KOPT-K1 (cell line): ENCODE results near the gene HIBADH.

ENCODE experiments used
- H3K27ac ChIP-seq: fragments of 200-600 bp; sonication (generic); 2 replicates; pipeline ENCODE4 v1.5.1; 2016; ENCODE audit warnings: antibody characterized with exemption, mild to moderate bottlenecking, low read depth, low read length; ENCODE audit not compliant: poor library complexity, severe bottlenecking
- H3K36me3 ChIP-seq: fragments of 200-600 bp; sonication (generic); 2 replicates; pipeline ENCODE4 v1.5.1; 2017; ENCODE audit warnings: antibody characterized with exemption, mild to moderate bottlenecking, low read length, moderate library complexity; ENCODE audit not compliant: insufficient read depth
- H3K9me3 ChIP-seq: fragments of 200-600 bp; sonication (generic); 2 replicates; pipeline ENCODE4 v1.5.1; 2017; ENCODE audit warnings: antibody characterized with exemption, low read length, mild to moderate bottlenecking; ENCODE audit not compliant: insufficient read depth, poor library complexity, severe bottlenecking

HIBADH gene

DNA sequence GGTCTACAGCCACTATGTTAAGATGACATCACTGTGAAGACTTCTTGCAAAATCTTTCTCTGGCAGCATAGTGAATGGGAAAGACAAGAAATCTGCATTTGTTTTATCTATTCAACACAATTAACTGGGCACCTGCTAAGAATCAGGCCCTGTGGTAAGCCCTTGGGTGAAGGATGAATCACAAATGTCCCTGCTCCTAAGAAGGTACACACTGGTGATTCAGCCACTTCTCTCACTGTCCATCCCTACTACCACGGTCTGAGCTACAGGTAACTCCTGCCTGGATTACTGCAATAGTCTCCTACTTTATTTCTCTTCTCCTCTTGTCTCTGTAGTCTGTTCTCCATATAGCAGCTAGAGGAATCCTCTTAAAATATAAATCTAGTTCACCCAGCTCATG lies 116.1 kb downstream of the HIBADH start:
- Histone ChIP-seq H3K36me3 (peaks cover 2% of the 10 kb centered on the region; the same call in 1 of the 2 replicates), H3K27ac (no peak overlapping the region)

GRCh38 chr7:27535795-27536194 lies 126.9 kb downstream of the HIBADH start:
- peaks cover 16% of the 10 kb centered on the region; the same call in 1 of the 2 replicates for H3K36me3 ChIP-seq
- no peak overlapping the region for H3K27ac ChIP-seq
- H3K9me3 ChIP-seq, result no peaks in the 10 kb centered on the region

More for the DNA sequence above, 116.1 kb downstream of the HIBADH start:
- H3K9me3 ChIP-seq, result peaks cover 2% of the 10 kb centered on the region

DNA sequence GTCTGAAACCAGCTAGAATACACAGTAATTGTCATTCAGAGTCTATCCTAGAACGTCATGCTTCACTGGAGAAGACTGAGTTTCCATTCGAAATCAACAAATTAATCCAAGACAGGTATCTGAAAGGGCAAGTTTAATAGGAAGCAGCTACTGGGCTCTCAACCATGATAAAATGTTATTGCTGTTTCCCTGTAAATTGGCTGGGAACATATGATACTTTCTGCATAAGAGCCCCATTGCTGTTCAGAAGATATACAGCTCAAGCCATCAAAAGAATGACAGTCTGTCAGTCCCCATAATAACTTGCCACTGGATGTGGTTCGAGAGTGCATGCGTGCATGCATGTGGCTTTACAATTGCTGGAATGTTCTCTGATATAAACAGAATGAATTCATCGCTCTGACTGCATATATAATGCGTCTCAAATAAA lies 129.0 kb downstream of the HIBADH start:
- no peaks in the 10 kb centered on the region for H3K9me3 ChIP-seq
- peaks cover 8% of the 10 kb centered on the region; the same call in 1 of the 2 replicates for H3K36me3 ChIP-seq
- no peak overlapping the region for H3K27ac ChIP-seq

GRCh38 chr7:27532314-27532713 lies 130.4 kb downstream of the HIBADH start:
- Histone ChIP-seq H3K36me3 (peaks cover 8% of the 10 kb centered on the region; the same call in 1 of the 2 replicates), H3K9me3 (no peaks in the 10 kb centered on the region), H3K27ac (no peak overlapping the region)

- H3K9me3 ChIP-seq, result no peaks in the 10 kb centered on the region
- no peak overlapping the region for H3K27ac ChIP-seq
- H3K36me3 ChIP-seq, result peaks cover 13% of the 10 kb centered on the region
These were observed 135.4 kb downstream of the HIBADH start for GRCh38 chr7:27527348-27527714.

DNA sequence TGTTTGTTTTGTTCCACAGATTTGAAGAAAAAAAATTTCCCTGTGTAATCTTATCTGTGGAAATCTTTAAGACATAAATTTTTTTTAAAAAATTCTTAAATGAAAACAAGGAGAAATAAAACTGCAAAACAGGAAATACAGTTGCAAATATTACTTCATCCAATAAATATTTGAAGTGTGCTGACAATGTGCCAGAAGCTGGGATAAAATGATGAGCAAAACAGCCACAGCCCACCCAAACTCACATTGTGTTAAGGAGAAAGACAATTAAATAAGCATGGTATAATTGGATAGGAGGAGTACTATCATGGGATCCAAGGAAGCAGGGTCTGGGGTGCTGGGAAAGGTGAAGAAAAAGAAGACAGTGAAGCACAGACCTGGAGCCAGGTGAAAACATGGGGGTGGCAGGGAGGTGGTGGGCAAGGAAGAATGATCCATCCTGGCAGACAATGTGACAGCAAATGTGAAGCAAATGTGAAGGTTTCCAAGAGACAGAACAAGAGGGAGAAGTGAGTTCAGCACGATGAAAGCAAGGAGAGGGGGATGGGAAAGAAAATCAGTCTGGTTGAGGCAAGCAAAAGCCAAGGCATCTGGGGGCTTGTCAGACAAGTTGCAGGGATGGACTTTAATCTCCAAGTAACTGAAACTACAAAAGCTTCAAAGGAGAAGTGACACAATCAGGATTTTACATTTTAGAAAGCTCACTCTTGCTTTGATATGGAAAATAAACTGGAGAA lies 135.9 kb downstream of the HIBADH start:
- peaks cover 13% of the 10 kb centered on the region for H3K36me3 ChIP-seq
- H3K9me3 ChIP-seq, result no peaks in the 10 kb centered on the region
- no peak overlapping the region for H3K27ac ChIP-seq

- H3K9me3 ChIP-seq, result no peaks in the 10 kb centered on the region
- H3K36me3 ChIP-seq, result peaks cover 11% of the 10 kb centered on the region
- H3K27ac ChIP-seq, result no peak overlapping the region
These were observed 136.6 kb downstream of the HIBADH start for GRCh38 chr7:27526131-27526530.

DNA sequence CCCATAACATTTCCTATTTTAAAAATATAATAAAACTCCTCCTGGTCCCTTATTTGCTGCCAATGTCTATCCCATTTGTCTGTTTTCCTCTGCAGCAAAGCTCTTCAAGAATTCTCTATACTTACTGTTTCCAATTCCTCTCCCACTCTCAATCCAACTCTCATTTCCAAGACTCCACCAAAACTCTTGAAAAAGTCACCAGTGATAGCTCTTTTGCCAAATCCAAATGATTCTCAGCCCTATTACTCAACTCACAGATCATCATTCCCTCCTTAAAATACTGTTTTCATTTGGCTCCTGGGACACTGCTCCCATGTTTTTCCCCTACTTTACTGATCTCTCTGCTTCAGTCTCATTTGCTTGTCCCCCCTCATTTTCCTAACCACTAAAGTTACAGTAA lies 139.4 kb downstream of the HIBADH start:
- Histone ChIP-seq H3K9me3 (no peaks in the 10 kb centered on the region), H3K27ac (no peak overlapping the region), H3K36me3 (peaks cover 5% of the 10 kb centered on the region)

GRCh38 chr7:27522566-27522965 lies 140.1 kb downstream of the HIBADH start:
- Histone ChIP-seq H3K9me3 (no peaks in the 10 kb centered on the region), H3K27ac (no peak overlapping the region), H3K36me3 (peaks cover 5% of the 10 kb centered on the region)

DNA sequence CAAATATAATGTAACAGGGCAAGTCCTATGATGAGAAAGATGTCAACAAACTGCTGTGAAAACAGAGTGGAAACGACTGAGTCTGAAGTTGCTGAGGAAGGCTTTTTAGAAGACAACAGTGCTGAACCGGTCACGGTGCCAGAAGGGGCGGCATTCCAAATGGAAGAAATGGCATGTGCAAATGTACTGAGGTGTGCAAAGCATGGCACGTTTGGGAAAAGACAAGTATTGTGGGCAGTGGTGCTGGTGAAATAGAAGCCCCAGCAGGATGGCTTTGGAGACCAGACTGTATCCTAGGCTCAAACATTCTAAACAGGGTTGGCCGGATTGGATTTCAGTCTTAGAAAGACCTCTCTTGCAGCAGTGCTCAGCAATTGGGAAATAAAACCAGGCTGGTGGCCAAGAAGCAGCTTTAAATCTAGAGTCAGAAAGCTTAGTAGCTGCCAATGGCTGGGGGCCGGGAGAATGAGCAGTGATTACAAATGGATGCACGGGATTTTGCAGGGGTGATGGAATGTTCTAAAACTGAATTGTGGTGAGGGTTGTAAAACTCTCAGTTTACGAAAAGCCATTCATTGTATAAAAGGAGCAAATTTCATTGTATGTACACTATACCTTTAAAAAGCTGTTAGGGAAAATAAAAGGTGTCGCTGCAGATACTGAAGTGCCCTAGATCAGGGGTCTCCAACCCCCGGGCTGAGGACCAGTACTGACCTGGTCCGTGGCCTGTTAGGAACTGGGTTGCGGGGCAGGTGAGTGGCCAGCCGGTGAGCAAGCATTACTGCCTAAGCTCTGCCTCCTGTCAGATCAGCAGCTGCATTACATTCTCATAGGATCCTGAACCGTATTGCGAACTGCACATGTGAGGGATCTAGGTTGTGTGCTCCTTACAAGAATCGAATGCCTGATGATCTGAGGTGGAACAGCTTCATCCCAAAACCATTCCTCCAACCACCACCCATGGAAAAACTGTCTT lies 141.6 kb downstream of the HIBADH start:
- H3K36me3 ChIP-seq, result peaks cover 3% of the 10 kb centered on the region
- H3K9me3 ChIP-seq, result no peaks in the 10 kb centered on the region
- no peak overlapping the region for H3K27ac ChIP-seq

- no peak overlapping the region for H3K27ac ChIP-seq
These were observed 142.8 kb downstream of the HIBADH start for GRCh38 chr7:27519793-27520469.

DNA sequence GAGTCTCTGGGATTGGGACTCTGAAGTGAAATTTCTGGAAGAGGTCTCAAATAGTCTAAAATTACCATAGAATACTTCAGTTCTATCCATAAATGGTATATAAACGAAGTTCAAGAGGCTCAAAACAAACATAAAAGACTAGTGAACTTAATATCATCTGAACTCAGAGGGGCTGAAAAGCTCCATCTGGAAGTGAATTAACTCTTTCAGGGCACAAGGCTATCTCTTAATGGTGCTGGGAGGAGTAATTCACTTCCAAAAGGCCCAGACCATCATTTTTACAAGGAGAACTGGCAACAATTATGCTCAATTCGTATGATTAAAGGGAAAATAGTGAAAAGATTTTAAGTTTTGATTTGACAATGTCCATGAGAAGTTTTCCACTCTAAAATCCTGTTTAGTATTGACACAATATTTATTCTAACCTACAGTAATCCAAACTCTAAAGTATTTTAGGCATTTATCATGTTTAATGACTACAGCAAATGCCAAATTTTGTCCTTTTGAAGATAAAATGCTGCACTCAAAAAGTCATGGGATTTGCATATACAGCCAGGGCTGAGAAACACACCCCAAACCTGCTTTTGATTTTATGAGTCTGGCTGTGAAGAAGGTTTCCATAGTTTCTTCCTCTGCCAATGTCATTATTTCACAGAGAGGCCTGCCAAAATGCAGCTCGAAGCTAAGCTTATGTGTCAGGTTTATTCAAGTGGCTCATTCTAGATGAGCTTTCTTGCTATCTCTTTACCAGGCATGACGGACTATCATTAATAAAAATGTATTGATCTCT lies 143.9 kb downstream of the HIBADH start:
- Histone ChIP-seq H3K27ac (no peak overlapping the region), H3K36me3 (no peaks in the 10 kb centered on the region), H3K9me3 (no peaks in the 10 kb centered on the region)

More at GRCh38 chr7:27519793-27520469, 142.8 kb downstream of the HIBADH start:
- Histone ChIP-seq H3K9me3 (no peaks in the 10 kb centered on the region), H3K36me3 (no peaks in the 10 kb centered on the region)

GRCh38 chr7:27516421-27516820 lies 146.3 kb downstream of the HIBADH start:
- Histone ChIP-seq H3K36me3 (no peaks in the 10 kb centered on the region), H3K9me3 (no peaks in the 10 kb centered on the region), H3K27ac (no peak overlapping the region)

DNA sequence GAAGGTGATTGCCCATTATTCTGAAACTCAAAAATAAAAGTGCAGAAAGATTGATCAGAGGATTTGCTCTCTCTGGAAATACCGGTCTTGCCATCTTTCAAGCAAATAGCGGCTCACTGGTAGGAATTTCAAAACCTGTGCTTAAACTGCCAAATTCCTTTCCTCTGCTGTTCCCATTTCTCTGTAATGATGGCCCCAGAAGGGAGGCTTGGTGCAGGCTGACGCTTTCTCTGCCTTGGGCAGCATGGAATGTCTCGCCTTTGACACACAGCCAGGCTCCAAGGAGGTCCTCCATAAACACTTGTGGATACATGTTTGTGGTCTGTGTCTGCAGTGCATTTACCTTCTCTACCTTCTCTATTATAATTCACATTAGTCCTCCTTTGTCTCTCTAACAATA lies 146.8 kb downstream of the HIBADH start:
- Histone ChIP-seq H3K9me3 (no peaks in the 10 kb centered on the region), H3K36me3 (no peaks in the 10 kb centered on the region), H3K27ac (no peak overlapping the region)
